ENCODE data around the gene ABCB1. TPM values are rescaled to one million over a fixed set of nuclear protein-coding genes. Genes with fewer than 3 reads are reported as not detected.

Gene ABCB1
- total and polyA plus RNA-seq, 2 of the 13 experiments (the other 11 are each of a cell fraction or from before 2014, with no cell fraction given) = 42.8 to 52.6 TPM

DNA sequence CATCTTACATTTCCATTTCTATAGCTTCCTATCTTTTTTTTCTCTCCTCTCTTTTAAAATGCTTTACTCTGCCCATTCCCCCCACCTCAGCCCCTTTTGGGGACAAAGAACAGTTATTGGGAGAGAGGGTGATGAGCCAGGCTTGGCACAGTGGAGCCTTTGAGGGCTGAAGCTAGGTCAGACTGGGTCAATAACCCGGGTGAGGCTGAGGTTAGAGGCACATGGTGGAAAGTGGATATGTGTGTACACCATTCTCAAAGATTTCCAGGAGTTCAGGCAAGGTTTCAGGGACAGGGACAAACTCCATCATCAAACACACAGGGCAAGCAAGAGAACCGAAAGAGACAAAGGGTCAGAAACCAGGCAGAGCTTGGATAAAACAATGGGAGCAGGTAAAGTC is 136.7 kb downstream of the ABCB1 start (continued):
- TF ChIP-seq AHDC1 (CRISPR knock-in tag; IDR thresholded peaks at IDR 0.05; ENCODE audit: borderline replicate concordance) (peak; percentile 72), KLF13 (CRISPR knock-in tag; IDR thresholded peaks at IDR 0.05) (no peak), ZBTB20 (CRISPR knock-in tag; IDR thresholded peaks at IDR 0.05; ENCODE audit: borderline replicate concordance, low read depth) (no peak), ZNF260 (CRISPR knock-in tag; IDR thresholded peaks at IDR 0.05; ENCODE audit: borderline replicate concordance, low read depth) (no peak), SKI (IDR thresholded peaks at IDR 0.05; ENCODE audit: partially characterized antibody) (no peak), KLF9 (CRISPR knock-in tag; IDR thresholded peaks at IDR 0.05; ENCODE audit: low read depth) (no peak), ZNF263 (CRISPR knock-in tag; IDR thresholded peaks at IDR 0.05) (no peak), PAWR (CRISPR knock-in tag; IDR thresholded peaks at IDR 0.05; ENCODE audit: borderline replicate concordance) (no peak), ZNF414 (CRISPR knock-in tag; IDR thresholded peaks at IDR 0.05) (no peak), MTF1 (CRISPR knock-in tag; IDR thresholded peaks at IDR 0.05) (no peak), XBP1 (CRISPR knock-in tag; IDR thresholded peaks at IDR 0.05) (no peak), SYNCRIP (IDR thresholded peaks at IDR 0.05; ENCODE audit: insufficient read depth, low read depth, low read length) (no peak), ZNF432 (CRISPR knock-in tag; IDR thresholded peaks at IDR 0.05; ENCODE audit: borderline replicate concordance) (no peak), ZIK1 (CRISPR knock-in tag; IDR thresholded peaks at IDR 0.05; ENCODE audit: borderline replicate concordance, low read depth) (no peak)
- TF ChIP-seq, protein P1, sequence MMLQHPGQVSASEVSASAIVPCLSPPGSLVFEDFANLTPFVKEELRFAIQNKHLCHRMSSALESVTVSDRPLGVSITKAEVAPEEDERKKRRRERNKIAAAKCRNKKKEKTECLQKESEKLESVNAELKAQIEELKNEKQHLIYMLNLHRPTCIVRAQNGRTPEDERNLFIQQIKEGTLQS (CRISPR knock-in tag; IDR thresholded peaks at IDR 0.05) = no peak; the same call in 1 of the 2 replicates
- TF ChIP-seq, protein P2, sequence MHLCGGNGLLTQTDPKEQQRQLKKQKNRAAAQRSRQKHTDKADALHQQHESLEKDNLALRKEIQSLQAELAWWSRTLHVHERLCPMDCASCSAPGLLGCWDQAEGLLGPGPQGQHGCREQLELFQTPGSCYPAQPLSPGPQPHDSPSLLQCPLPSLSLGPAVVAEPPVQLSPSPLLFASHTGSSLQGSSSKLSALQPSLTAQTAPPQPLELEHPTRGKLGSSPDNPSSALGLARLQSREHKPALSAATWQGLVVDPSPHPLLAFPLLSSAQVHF (CRISPR knock-in tag; IDR thresholded peaks at IDR 0.05) = no peak
- TF ChIP-seq, protein P3, sequence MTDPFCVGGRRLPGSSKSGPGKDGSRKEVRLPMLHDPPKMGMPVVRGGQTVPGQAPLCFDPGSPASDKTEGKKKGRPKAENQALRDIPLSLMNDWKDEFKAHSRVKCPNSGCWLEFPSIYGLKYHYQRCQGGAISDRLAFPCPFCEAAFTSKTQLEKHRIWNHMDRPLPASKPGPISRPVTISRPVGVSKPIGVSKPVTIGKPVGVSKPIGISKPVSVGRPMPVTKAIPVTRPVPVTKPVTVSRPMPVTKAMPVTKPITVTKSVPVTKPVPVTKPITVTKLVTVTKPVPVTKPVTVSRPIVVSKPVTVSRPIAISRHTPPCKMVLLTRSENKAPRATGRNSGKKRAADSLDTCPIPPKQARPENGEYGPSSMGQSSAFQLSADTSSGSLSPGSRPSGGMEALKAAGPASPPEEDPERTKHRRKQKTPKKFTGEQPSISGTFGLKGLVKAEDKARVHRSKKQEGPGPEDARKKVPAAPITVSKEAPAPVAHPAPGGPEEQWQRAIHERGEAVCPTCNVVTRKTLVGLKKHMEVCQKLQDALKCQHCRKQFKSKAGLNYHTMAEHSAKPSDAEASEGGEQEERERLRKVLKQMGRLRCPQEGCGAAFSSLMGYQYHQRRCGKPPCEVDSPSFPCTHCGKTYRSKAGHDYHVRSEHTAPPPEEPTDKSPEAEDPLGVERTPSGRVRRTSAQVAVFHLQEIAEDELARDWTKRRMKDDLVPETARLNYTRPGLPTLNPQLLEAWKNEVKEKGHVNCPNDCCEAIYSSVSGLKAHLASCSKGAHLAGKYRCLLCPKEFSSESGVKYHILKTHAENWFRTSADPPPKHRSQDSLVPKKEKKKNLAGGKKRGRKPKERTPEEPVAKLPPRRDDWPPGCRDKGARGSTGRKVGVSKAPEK (CRISPR knock-in tag; IDR thresholded peaks at IDR 0.05; ENCODE audit: borderline replicate concordance) = no peak
